Loucy (cell line): Measurements from ENCODE around the gene RACK1.
"Not testable (repeated sequence)": the region's sequence is repeated elsewhere in the genome, so short reads cannot be mapped to it uniquely, and the experiment has no call there.

Experiments used
- H2AFZ ChIP-seq: fragments of 200-600 bp; sonication (generic); 2 replicates; pipeline ENCODE4 v1.6.0; 2016; ENCODE audit warnings: antibody characterized with exemption, mild to moderate bottlenecking, low read length, moderate library complexity
- H3F3A ChIP-seq: fragments of 200-600 bp; 2 replicates; pipeline ENCODE4 v1.6.0; 2016; ENCODE audit warnings: antibody characterized with exemption, low read depth, mild to moderate bottlenecking
- H3K27me3 ChIP-seq: fragments of 200-600 bp; sonication (generic); 2 replicates; pipeline ENCODE4 v1.6.1; 2014; ENCODE audit warnings: low read length, mild to moderate bottlenecking; ENCODE audit not compliant: insufficient read depth, poor library complexity, severe bottlenecking
- H3K36me3 ChIP-seq: fragments of 200-600 bp; sonication (generic); 2 replicates; pipeline ENCODE4 v1.6.1; 2016; ENCODE audit warnings: low read length; ENCODE audit not compliant: insufficient read depth
- H3K4me1 ChIP-seq: fragments of 200-600 bp; sonication (generic); 2 replicates; pipeline ENCODE4 v1.5.1; 2014; ENCODE audit warnings: low read length, mild to moderate bottlenecking; ENCODE audit not compliant: insufficient read depth, poor library complexity, severe bottlenecking
- H3K4me2 ChIP-seq: fragments of 200-600 bp; sonication (generic); 2 replicates; pipeline ENCODE4 v1.6.0; 2014; ENCODE audit warnings: antibody characterized with exemption, low read length, low read depth, mild to moderate bottlenecking; ENCODE audit not compliant: poor library complexity, severe bottlenecking
- H3K4me3 ChIP-seq: fragments of 200-600 bp; sonication (generic); 2 replicates; pipeline ENCODE4 v1.5.1; 2014; ENCODE audit warnings: low read length, mild to moderate bottlenecking, mixed read lengths; ENCODE audit not compliant: poor library complexity, severe bottlenecking
- H3K79me2 ChIP-seq: fragments of 200-600 bp; sonication (generic); 2 replicates; pipeline ENCODE4 v1.6.1; 2014; ENCODE audit warnings: low read length; ENCODE audit not compliant: insufficient read depth
- H3K9ac ChIP-seq: fragments of 200-600 bp; sonication (generic); 2 replicates; pipeline ENCODE4 v1.6.0; 2014; ENCODE audit warnings: mild to moderate bottlenecking, low read depth, low read length, moderate library complexity; ENCODE audit not compliant: poor library complexity, severe bottlenecking
- H3K9me2 ChIP-seq: fragments of 200-600 bp; sonication (generic); replicated peaks from 2 replicates; pipeline ENCODE4 v1.6.1; 2016; ENCODE audit warnings: low read depth, low read length, mixed read lengths
- H3K9me3 ChIP-seq: fragments of 200-600 bp; sonication (generic); 2 replicates; pipeline ENCODE4 v1.6.1; 2014; ENCODE audit warnings: mild to moderate bottlenecking, antibody characterized with exemption, low read length, low read depth; ENCODE audit not compliant: insufficient read depth
- H4K20me1 ChIP-seq: fragments of 200-600 bp; sonication (generic); 2 replicates; pipeline ENCODE4 v1.6.0; 2014; ENCODE audit warnings: antibody characterized with exemption, low read length, mild to moderate bottlenecking; ENCODE audit not compliant: insufficient read depth, poor library complexity, severe bottlenecking
- EZH2phosphoT487 ChIP-seq: fragments of 200-600 bp; IDR thresholded peaks from 2 replicates; pipeline ENCODE4 v1.6.1; 2018; ENCODE audit warnings: antibody characterized with exemption, mild to moderate bottlenecking, moderate library complexity, borderline replicate concordance
- TF ChIP-seq, protein P1 (sequence below): fragments of 200-600 bp; sonication (generic); conservative IDR thresholded peaks from 2 replicates; pipeline ENCODE4 v1.5.1; 2014; ENCODE audit warnings: mild to moderate bottlenecking, antibody characterized with exemption, low read length

Gene RACK1

DNA sequence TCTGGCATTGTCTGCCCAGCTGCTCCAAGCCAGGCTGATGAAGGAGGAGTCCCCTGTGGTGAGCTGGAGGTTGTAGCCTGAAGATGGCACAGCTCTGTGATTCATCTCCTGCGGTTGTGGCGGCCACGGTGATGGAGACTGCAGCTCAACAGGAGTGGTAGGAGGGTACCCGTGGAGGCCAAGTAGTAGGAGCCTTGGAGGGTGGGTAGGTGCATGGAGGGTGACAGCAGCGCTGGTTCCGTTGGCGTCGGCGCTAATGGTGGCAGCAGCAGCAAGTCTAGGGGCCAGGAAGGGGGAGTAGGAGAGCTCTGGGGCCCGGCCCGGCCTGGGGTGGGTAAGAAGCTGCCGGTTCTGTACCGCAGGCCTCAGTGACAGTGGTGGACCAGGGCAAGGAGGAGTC, 39.6 kb upstream of the RACK1 start:
- Histone ChIP-seq H4K20me1 (no peaks in the 10 kb centered on the region), H3K9me2 (no peaks in the 10 kb centered on the region), H3F3A (no peaks in the 10 kb centered on the region), H3K4me1 (no peaks in the 10 kb centered on the region), H3K36me3 (no peaks in the 10 kb centered on the region), H3K79me2 (no peaks in the 10 kb centered on the region), H3K9me3 (no peaks in the 10 kb centered on the region), H3K4me3 (no peak overlapping the region), H3K27me3 (no peaks in the 10 kb centered on the region), H3K9ac (no peak overlapping the region), H3K4me2 (no peak overlapping the region), H2AFZ (no peak overlapping the region)
- TF ChIP-seq, protein P1, sequence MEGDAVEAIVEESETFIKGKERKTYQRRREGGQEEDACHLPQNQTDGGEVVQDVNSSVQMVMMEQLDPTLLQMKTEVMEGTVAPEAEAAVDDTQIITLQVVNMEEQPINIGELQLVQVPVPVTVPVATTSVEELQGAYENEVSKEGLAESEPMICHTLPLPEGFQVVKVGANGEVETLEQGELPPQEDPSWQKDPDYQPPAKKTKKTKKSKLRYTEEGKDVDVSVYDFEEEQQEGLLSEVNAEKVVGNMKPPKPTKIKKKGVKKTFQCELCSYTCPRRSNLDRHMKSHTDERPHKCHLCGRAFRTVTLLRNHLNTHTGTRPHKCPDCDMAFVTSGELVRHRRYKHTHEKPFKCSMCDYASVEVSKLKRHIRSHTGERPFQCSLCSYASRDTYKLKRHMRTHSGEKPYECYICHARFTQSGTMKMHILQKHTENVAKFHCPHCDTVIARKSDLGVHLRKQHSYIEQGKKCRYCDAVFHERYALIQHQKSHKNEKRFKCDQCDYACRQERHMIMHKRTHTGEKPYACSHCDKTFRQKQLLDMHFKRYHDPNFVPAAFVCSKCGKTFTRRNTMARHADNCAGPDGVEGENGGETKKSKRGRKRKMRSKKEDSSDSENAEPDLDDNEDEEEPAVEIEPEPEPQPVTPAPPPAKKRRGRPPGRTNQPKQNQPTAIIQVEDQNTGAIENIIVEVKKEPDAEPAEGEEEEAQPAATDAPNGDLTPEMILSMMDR = no peak
- no peak for TF ChIP-seq EZH2phosphoT487

DNA sequence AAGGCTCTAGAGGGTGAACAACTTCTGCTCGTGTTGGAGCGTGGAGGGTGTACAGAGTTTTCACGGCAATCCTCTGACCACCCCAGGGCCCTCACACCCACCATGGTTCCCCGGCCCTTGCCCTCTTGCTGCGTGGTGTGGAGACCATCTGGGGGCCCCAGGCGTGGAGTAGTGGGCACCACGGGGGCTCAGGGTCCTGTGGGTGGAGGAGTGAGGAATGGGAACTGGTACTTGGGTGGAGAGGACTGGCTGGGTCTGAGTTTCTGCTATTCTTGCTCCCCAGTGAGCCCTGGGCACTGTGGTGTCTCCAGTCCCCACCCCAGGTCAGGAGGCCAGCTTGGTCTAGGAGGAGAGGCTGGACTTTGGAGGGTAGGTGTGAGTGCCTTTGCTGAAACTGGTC, 39.2 kb upstream of the RACK1 start:
- H3K4me3 ChIP-seq = no peak overlapping the region
- no peaks in the 10 kb centered on the region for H3K9me2 ChIP-seq
- H3F3A ChIP-seq = no peaks in the 10 kb centered on the region
- H3K4me2 ChIP-seq = no peak overlapping the region
- H4K20me1 ChIP-seq = no peaks in the 10 kb centered on the region
- no peaks in the 10 kb centered on the region for H3K79me2 ChIP-seq
- TF ChIP-seq EZH2phosphoT487 = no peak
- TF ChIP-seq, protein P1 = no peak
- no peaks in the 10 kb centered on the region for H3K27me3 ChIP-seq
- no peak overlapping the region for H3K9ac ChIP-seq
- H3K36me3 ChIP-seq = no peaks in the 10 kb centered on the region
- no peak overlapping the region for H2AFZ ChIP-seq
- no peaks in the 10 kb centered on the region for H3K9me3 ChIP-seq
- no peaks in the 10 kb centered on the region for H3K4me1 ChIP-seq

DNA sequence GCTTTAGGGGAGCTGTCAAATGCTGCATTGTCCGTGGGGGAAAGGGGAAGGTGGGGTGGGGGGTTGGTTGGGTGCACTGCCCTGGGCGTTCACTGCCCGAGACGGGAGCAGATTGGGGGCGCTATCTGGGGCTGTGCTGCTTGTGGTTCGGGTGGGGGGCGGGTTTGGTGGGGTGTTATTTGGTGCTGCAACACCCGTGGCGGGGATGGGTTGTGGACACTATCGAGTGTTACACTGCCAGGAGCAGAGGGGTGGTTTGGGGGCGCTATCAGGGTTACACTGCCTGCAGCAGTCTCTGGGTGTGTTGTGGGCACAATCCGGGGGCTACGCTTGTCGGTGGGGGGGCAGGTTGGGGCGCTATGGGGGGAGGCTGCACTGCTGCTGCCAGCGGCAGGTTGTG, 38.7 kb upstream of the RACK1 start:
- H3K4me3 ChIP-seq, H3K36me3 ChIP-seq, H3K4me1 ChIP-seq, H3K27me3 ChIP-seq, H3K4me2 ChIP-seq, H3K9me3 ChIP-seq, H3K9ac ChIP-seq, H2AFZ ChIP-seq, H4K20me1 ChIP-seq, H3F3A ChIP-seq, H3K9me2 ChIP-seq, H3K79me2 ChIP-seq: not testable (repeated sequence)

DNA sequence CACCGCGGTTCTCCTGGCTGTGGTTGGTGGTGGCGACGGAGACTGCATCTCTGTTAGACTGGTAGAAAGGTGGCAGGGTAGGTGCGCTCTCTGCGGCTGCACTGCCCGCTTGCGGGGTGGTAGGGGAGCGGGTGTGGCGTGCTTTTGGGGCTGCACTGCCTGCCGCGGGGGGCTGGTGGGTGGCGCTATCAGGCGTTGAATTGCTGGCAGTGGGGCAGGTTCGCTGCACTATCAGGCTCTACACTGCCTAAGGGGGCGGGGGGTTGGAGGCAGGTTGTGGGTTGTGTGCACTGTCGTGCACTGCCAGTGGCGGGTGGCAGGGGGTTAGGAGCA, 38.2 kb upstream of the RACK1 start:
- no peaks in the 10 kb centered on the region for H3K27me3 ChIP-seq
- H3K4me2 ChIP-seq = no peak overlapping the region
- H3K9me2 ChIP-seq = no peaks in the 10 kb centered on the region
- no peak overlapping the region for H2AFZ ChIP-seq
- H3K4me1 ChIP-seq = no peaks in the 10 kb centered on the region
- H3K36me3 ChIP-seq = no peaks in the 10 kb centered on the region
- H3K9ac ChIP-seq = no peak overlapping the region
- TF ChIP-seq, protein P1 = no peak
- no peak for TF ChIP-seq EZH2phosphoT487
- no peaks in the 10 kb centered on the region for H3F3A ChIP-seq
- H3K4me3 ChIP-seq = no peak overlapping the region
- H3K9me3 ChIP-seq = no peaks in the 10 kb centered on the region
- H4K20me1 ChIP-seq = no peaks in the 10 kb centered on the region
- no peaks in the 10 kb centered on the region for H3K79me2 ChIP-seq
